LNCaP clone FGC (cell line): Measurements from ENCODE around the gene FRAS1.
"Not testable (repeated sequence)": the region's sequence is repeated elsewhere in the genome, so short reads cannot be mapped to it uniquely, and the experiment has no call there.

Experiments
- DNase-seq: peaks from one replicate; pipeline ENCODE4 v3.0.0-alpha.2; 2011; ENCODE audit warnings: low read depth
- H3K4me3 ChIP-seq: 2 replicates; pipeline ENCODE4 v1.5.1; 2011; ENCODE audit warnings: mild to moderate bottlenecking, low read depth, low read length, control low read depth
- TF ChIP-seq, protein P1 (sequence below): IDR thresholded peaks from 2 replicates; pipeline ENCODE4 v1.5.1; 2012; ENCODE audit warnings: mild to moderate bottlenecking; ENCODE audit not compliant: control insufficient read depth, insufficient read depth; ENCODE audit errors: extremely low read depth

FRAS1 gene

DNA sequence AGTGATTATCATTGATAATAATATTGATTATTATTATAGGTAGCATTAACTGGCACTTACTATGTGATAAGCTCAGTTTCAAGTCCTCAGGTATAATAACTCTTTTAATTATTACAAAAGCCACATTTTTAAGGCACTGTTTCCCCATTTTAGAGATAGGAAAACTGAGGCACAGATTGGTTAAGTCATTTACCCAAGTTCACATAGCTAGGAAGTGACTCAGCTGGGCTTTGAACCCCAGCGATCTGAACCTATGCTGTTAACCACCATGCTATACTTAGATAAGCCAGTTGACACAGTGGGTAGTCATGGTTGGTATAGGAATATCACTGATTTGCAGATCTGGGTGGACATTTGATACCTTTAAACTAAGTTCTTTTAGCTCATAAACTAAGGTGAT is 110.4 kb downstream of the FRAS1 start:
- no peak overlapping the region for H3K4me3 ChIP-seq
- TF ChIP-seq, protein P1, sequence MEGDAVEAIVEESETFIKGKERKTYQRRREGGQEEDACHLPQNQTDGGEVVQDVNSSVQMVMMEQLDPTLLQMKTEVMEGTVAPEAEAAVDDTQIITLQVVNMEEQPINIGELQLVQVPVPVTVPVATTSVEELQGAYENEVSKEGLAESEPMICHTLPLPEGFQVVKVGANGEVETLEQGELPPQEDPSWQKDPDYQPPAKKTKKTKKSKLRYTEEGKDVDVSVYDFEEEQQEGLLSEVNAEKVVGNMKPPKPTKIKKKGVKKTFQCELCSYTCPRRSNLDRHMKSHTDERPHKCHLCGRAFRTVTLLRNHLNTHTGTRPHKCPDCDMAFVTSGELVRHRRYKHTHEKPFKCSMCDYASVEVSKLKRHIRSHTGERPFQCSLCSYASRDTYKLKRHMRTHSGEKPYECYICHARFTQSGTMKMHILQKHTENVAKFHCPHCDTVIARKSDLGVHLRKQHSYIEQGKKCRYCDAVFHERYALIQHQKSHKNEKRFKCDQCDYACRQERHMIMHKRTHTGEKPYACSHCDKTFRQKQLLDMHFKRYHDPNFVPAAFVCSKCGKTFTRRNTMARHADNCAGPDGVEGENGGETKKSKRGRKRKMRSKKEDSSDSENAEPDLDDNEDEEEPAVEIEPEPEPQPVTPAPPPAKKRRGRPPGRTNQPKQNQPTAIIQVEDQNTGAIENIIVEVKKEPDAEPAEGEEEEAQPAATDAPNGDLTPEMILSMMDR = no peak
- no peak for DNase-seq

- TF ChIP-seq, protein P1 = no peak
- no peak overlapping the region for H3K4me3 ChIP-seq
- DNase-seq = no peak
Observed at GRCh38 chr4:78168029-78168428, 110.9 kb downstream of the FRAS1 start.

- no peak for DNase-seq
- H3K4me3 ChIP-seq = no peak overlapping the region
- TF ChIP-seq, protein P1 = no peak
Observed at GRCh38 chr4:78169728-78170127, 112.6 kb downstream of the FRAS1 start.

DNA sequence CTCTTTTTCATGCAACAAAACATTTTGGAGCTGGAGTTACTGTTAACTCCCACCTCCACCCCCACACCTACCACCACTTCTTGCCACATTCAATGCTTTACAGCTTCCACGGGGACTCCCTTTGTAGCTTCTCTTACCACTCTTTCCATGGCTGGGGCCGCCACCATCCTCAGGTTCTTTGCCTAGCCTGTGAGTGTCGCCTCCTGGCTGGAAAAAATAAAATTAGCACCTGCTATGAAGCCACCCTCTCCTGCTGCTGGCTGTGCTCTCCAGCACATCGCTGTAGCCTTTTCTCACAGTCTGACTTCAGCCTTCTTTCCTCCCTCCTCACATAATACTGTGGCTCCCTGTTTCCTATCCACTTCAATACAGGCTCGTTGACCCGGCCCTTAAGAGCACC is 114.4 kb downstream of the FRAS1 start:
- DNase-seq = no peak
- TF ChIP-seq, protein P1 = no peak
- no peak overlapping the region for H3K4me3 ChIP-seq

DNA sequence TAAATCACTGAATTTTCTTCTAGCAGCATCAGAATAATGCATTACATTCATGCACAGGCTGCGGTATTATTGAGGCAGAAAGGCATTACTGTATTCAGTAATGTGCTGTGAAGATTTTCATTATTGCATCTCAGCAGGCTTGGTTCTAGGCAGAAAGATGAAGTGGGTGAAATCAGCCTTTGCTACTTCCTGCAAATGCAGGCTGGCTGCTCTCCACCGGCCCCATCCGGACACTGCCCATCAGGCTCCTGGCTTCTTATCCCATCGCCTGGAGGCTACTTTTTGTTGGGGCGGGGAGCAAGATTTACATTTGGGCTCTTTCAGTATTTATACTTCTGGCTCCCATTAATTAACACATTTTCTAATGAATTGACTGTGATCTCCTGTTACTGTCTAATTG is 117.8 kb downstream of the FRAS1 start:
- no peak for DNase-seq
- TF ChIP-seq, protein P1 = no peak
- H3K4me3 ChIP-seq = no peak overlapping the region

DNA sequence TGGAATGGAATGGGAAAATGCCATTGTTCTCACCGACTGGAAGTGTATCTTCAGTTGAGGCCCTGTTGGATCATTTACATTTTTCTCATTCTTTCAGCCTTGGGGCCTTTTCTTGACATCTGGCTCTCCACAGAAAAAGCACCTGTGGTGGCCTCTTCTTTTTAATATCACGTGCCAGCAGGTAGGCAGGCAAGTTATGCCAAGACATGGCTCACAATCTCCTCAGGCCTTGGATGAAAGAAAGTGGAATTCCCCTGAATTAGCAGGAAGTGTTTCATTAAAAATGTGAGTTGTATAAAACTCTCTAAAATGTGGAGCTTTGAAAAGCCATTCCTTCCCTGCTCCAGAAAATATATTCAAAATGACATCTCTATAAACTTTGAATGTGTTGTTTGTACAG is 122.1 kb downstream of the FRAS1 start:
- TF ChIP-seq, protein P1 = no peak
- no peak for DNase-seq
- H3K4me3 ChIP-seq = no peak overlapping the region

GRCh38 chr4:78181681-78182234 is 124.6 kb downstream of the FRAS1 start:
- DNase-seq, H3K4me3 ChIP-seq: not testable (repeated sequence)
